HEK293 (cell line): ENCODE measurements around the gene ACSM4.

Experiments used
- GLI4 ChIP-seq: fragments of 450-650 bp; formaldehyde crosslinking; IDR thresholded peaks from 2 replicates; pipeline ENCODE4 v1.5.1; 2016; ENCODE audit warnings: missing biosample characterization, missing genetic modification characterization
- IKZF3 ChIP-seq: fragments of 450-650 bp; IDR thresholded peaks from 2 replicates; pipeline ENCODE4 v1.5.0; 2018; ENCODE audit warnings: missing biosample characterization, mild to moderate bottlenecking, missing genetic modification characterization, moderate library complexity
- TCF7L2 ChIP-seq: IDR thresholded peaks from 2 replicates; pipeline ENCODE4 v1.6.1; 2011; ENCODE audit warnings: low read depth, mild to moderate bottlenecking, inconsistent platforms, low read length, moderate library complexity, borderline replicate concordance
- TRIM28 ChIP-seq: IDR thresholded peaks from 2 replicates; pipeline ENCODE4 v1.6.1; 2011; ENCODE audit warnings: low read length, control low read depth, borderline replicate concordance
- ZNF174 ChIP-seq: fragments of 450-650 bp; formaldehyde crosslinking; IDR thresholded peaks from 2 replicates; pipeline ENCODE4 v1.5.0; 2017; ENCODE audit warnings: missing biosample characterization, mild to moderate bottlenecking, missing genetic modification characterization
- ZNF24 ChIP-seq: fragments of 450-650 bp; formaldehyde crosslinking; IDR thresholded peaks from 2 replicates; pipeline ENCODE4 v1.5.1; 2016; ENCODE audit warnings: missing biosample characterization, missing genetic modification characterization
- ZNF274 ChIP-seq, 2 experiments: fragments of 200-500 bp in 1 of 2; fragments of 450-650 bp in 1 of 2; sonication (Bioruptor generic) in 1 of 2; formaldehyde crosslinking in 1 of 2; IDR thresholded peaks; 2 replicates each; pipeline versions ENCODE4 v1.5.1 to v1.6.1; 2014 to 2016; ENCODE audit warnings: borderline replicate concordance in 1 of 2, inconsistent platforms in 1 of 2, low read length in 1 of 2, missing biosample characterization in 1 of 2, missing genetic modification characterization in 1 of 2
- ZNF37A ChIP-seq: fragments of 450-650 bp; IDR thresholded peaks from 2 replicates; pipeline ENCODE4 v1.5.1; 2018; ENCODE audit warnings: missing biosample characterization, missing genetic modification characterization
- ZNF423 ChIP-seq: fragments of 450-650 bp; formaldehyde crosslinking; IDR thresholded peaks from 2 replicates; pipeline ENCODE4 v1.5.1; 2016; ENCODE audit warnings: missing biosample characterization, missing genetic modification characterization
- ZNF585B ChIP-seq: fragments of 450-650 bp; formaldehyde crosslinking; IDR thresholded peaks from 2 replicates; pipeline ENCODE4 v1.5.1; 2016; ENCODE audit warnings: missing biosample characterization, missing genetic modification characterization
- ZNF621 ChIP-seq: fragments of 450-650 bp; formaldehyde crosslinking; IDR thresholded peaks from 2 replicates; pipeline ENCODE4 v1.5.1; 2017; ENCODE audit warnings: missing biosample characterization, missing genetic modification characterization
- TF ChIP-seq, protein P1 (sequence below): fragments of 450-650 bp; formaldehyde crosslinking; IDR thresholded peaks from 2 replicates; pipeline ENCODE4 v1.5.1; 2016; ENCODE audit warnings: missing biosample characterization, missing genetic modification characterization
- TF ChIP-seq, protein P2 (sequence below): fragments of 450-650 bp; formaldehyde crosslinking; IDR thresholded peaks from 2 replicates; pipeline ENCODE4 v1.5.1; 2016; ENCODE audit warnings: missing biosample characterization, missing genetic modification characterization

DNA sequence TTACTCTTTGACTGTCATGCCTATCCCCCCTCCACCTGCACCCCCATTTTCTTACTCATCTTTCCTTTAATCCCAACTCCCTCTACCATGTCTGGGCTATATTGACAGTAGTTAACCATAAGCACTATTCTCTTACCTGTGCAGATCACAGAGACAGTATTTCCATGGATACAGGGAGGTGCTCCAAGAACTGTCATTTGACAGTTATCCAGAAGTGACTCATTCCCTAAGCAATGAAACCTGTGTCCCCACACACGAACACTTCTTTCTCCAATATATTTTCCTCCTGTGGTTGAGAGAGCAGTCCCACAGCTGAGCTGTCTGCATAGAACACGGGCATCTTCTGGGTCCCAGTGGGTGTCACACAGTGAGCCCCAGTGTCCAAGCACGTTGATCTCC is 71.3 kb downstream of the ACSM4 start:
- TF ChIP-seq, protein P1, sequence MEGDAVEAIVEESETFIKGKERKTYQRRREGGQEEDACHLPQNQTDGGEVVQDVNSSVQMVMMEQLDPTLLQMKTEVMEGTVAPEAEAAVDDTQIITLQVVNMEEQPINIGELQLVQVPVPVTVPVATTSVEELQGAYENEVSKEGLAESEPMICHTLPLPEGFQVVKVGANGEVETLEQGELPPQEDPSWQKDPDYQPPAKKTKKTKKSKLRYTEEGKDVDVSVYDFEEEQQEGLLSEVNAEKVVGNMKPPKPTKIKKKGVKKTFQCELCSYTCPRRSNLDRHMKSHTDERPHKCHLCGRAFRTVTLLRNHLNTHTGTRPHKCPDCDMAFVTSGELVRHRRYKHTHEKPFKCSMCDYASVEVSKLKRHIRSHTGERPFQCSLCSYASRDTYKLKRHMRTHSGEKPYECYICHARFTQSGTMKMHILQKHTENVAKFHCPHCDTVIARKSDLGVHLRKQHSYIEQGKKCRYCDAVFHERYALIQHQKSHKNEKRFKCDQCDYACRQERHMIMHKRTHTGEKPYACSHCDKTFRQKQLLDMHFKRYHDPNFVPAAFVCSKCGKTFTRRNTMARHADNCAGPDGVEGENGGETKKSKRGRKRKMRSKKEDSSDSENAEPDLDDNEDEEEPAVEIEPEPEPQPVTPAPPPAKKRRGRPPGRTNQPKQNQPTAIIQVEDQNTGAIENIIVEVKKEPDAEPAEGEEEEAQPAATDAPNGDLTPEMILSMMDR, result no peak
- TF ChIP-seq GLI4 (tag by site-specific recombination) (no peak), ZNF24 (tag by site-specific recombination) (no peak), TRIM28 (no peak), ZNF423 (tag by site-specific recombination) (no peak), ZNF621 (tag by site-specific recombination) (no peak), ZNF274 (IDR thresholded peaks at IDR 0.05; ENCODE audit: low read length) (no peak), ZNF274 (tag by site-specific recombination; IDR thresholded peaks at IDR 0.05; ENCODE audit: borderline replicate concordance) (no peak), ZNF585B (no peak), TCF7L2 (no peak), IKZF3 (tag by site-specific recombination) (no peak), ZNF174 (tag by site-specific recombination) (no peak), ZNF37A (no peak)
- TF ChIP-seq, protein P2, sequence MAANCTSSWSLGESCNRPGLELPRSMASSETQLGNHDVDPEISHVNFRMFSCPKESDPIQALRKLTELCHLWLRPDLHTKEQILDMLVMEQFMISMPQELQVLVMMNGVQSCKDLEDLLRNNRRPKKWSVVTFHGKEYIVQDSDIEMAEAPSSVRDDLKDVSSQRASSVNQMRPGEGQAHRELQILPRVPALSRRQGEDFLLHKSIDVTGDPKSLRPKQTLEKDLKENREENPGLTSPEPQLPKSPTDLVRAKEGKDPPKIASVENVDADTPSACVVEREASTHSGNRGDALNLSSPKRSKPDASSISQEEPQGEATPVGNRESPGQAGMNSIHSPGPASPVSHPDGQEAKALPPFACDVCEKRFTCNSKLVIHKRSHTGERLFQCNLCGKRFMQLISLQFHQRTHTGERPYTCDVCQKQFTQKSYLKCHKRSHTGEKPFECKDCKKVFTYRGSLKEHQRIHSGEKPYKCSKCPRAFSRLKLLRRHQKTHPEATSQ, result no peak
